HG02610 (cell line): ENCODE results near the gene SCN4A.
"Not testable (repeated sequence)": the region's sequence is repeated elsewhere in the genome, so short reads cannot be mapped to it uniquely, and the experiment has no call there.

Experiments used
- ATAC-seq: cut with Tn5 transposase; IDR thresholded peaks from one replicate; pipeline ENCODE4 v1.9.1; 2021; ENCODE audit warnings: mild to moderate bottlenecking, moderate library complexity; ENCODE audit not compliant: unreplicated experiment

Gene SCN4A

DNA sequence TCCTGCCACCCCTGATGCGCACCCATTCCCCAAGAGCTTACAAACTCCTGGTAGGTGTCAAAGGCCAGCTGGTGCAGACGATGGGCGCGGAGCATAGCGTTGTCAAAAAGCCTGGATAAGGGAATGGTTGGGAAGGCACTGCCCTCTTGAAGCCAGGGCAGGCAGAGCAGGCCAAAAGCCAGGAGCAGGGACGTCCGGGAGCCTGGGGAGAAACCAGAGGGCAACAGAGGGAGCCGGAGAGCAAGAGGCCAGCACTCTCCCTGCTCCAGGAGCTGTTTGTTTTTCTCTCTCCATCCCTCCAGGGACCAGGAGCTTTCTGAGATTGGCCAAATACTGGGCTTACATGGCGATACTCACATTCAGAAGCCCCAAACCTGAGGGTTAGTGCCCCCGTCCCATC, 54.4 kb downstream of the SCN4A start:
- ATAC-seq: no peak

DNA sequence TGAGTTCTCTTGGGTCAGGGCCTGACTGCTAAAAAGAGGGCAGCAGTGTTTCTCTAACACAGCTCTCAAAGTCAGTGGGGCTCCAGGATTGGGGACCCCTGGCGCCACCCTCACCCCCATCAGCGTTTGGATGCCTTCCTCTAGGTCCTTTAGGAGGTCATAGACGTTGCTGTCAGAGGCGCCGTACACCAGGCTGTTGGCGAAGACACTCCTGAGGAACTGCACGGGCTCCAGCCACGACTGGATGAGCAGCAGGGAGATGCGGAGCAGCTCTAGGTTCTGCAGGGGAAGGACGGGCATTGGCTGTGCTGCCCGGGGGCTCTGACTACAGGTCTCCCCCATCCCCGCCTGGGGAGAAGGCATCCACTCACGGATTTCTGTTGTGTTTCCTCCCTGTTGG, 55.1 kb downstream of the SCN4A start:
- no peak for ATAC-seq

DNA sequence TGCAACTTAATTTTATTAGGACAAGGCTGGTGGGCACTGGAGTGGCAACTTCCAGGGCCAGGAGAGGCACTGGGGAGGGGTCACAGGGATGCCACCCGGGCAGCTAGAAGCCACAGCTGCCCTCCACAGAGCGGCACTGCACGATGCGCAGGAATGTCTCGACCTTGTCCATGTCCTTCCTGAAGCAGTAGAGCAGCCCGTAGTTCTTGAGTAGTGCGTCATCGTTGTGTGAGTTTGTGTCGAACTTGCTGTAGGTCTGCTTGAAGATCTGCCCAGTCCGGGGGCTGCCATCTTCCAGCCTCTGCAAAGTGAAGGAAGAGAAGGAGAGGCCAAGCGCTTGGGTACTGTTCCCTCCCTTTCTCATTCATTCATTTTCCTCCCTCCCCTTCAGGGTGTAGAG, 55.5 kb downstream of the SCN4A start:
- not testable (repeated sequence) for ATAC-seq

DNA sequence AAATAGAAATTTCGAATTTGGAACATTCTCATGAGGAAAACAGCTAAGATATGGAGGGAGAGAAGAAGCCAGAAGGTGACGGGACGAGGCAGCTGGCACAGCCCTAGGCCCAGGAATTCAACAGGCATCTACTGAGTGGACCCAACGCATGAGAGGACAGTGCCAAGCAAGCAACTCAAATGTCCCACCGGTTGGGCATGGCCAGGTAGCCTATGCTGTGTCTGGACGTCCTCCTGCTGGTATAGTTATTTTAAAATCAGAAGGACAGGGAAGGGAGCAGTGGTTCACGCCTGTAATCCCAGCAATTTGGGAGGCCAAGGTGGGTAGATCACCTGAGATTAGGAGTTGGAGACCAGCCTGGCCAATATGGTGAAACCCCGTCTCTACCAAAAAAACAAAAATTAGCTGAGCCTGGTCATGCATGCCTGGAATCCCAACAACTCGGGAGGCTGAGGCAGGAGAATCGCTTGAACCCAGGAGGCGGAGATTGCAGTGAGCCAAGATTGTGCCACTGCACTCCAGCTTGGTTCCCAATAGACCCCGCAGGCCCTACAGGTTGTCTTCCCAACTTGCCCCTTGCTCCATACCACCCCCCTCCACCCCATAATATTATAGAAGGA, 56.0 kb downstream of the SCN4A start:
- no peak for ATAC-seq

DNA sequence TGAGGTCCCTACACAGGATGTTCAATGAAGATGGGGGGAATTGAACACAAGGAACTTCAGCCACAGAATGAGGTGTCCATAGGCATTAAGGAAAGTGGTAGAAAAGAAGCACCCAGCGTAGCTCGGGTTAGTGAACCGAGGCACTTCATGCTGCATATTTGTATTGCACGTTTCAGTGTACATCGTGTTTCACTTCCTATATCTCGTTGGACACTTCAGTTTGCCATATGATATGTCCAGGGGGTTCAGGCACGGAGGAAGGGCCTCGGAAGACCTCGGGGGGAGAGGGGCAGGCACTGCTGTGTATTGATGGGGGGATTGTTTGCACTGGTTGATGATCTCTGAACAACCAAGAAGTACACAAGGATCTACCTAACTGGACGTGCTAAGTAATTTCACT, 57.0 kb downstream of the SCN4A start:
- ATAC-seq: peak; percentile 56

DNA sequence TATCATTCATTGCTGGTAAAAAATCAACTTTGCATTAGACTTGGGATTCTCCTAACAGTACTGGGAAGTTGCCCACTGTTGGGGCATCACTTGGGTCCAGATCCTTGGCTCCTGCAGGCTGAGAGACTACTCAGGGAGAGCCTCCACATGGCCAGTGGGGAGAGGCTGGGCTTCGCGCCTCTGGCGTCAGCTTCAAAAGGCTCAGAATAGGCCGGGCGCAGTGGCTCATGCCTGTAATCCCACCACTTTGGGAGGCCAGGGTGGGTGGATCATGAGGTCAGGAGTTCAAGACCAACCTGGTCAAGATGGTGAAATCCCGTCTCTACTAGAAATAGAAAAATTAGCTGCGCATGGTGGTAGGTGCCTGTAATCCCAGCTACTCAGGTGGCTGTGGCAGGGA, 58.2 kb downstream of the SCN4A start:
- ATAC-seq: no peak

DNA sequence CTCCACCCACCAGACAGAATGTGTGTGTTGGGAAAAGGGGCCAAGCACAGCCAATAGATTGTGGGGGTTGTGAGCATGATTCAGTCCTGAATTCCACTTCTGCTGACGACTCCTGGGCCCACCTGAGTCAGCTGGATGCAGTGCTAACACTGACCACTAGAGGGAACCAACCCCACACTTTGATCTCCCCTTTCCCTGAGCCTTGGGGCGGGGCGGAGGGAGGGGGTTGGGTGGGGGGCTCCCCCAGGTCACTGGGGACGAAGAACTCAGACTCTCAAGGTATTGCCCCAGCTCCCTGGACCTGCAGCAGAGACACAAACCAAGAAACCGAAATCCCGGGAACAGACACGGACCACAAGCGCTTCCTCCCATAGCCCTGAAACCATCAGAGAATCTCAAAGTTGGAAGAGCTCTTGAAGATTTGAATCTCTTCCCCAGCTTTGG, 61.0 kb downstream of the SCN4A start:
- no peak for ATAC-seq

DNA sequence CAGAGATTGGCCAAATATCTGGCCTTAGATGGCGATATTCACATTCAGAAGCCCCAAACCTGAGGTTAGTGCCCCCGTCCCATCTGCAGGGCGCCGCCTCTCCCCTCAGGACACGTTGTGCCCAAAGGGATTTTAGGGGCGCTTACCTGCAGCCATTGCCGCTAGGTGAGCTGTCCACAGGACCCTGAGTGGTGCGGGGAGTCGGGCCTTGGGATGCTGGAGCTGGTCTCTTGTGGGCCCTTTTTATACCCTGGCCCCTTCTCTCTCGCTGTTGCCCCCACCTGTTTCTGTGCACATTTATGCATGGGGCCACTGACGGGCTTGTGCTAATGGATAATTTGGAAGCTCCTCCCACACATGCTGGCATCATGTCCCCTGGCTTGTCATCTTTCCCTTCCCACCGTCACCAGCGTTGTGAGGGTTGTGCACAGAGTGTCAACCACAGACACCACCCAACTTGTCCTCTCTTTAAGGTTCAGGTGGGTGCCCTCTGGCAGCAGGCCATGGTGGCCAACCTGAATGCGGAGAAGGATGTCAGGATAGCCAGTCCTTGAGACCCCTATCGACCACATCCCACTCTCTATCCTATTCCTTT, 61.6 kb downstream of the SCN4A start, which contains the start of gene CSHL1:
CSHL1 (minus strand) TSS at position 218 of the 595 bp plus-strand sequence; CDS start at position 156, 62 bp downstream.
- ATAC-seq: no peak

DNA sequence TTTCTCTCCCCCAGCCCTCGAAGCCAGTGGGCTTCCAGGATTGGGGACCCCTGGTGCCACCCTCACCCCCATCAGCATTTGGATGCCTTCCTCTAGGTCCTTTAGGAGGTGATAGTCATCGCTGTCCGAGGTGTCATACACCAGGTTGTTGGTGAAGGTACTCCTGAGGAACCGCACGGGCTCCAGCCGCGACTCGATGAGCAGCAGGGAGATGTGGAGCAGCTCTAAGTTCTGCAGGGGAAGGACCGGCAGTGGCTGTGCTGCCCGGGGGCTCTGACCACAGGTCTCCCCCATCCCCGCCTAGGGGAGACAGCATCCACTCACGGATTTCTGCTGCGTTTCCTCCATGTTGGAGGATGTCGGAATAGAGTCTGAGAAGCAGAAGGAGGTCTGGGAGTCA, 62.6 kb downstream of the SCN4A start:
- ATAC-seq: no peak

DNA sequence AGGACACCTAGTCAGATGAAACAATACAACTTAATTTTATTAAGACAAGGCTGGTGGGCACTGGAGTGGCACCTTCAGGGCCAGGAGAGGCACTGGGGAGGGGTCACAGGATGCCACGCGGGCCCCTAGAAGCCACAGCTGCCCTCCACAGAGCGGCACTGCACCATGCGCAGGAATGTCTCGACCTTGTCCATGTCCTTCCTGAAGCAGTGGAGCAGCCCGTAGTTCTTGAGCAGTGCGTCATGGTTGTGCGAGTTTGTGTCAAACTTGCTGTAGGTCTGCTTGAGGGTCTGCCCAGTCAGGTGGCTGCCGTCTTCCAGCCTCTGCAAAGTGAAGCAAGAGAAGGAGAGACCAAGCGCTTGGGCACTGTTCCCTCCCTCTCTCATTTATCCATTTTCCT, 63.1 kb downstream of the SCN4A start:
- not testable (repeated sequence) for ATAC-seq

DNA sequence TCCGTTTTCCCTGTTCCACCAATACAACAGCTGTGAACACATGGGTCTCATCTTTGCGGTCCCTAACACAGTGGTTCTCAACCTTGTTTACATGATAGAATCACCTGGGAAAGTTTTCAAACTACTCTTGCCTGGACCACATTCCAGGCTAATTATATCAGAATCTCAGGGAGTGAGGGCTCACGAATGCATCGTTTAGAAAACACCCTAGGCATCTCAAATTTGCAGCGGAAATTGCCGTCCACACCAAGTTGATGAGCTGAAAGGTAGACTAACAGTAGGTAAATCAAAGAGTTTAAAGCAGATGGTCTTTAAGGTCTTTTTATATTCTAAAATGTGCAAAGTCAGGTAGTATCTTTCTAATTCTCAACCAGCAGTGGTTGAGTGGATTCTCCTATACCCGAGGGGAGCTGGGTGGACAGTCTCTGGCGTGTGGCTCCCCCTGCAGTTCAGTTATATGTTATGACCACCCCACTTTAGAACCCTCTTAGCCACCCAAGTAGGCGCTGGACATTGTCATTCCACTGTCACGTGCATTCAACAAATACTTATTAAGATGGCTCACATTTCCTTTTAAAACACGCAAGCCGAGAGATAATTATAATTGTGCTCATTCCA, 65.4 kb downstream of the SCN4A start:
- not testable (repeated sequence) for ATAC-seq

DNA sequence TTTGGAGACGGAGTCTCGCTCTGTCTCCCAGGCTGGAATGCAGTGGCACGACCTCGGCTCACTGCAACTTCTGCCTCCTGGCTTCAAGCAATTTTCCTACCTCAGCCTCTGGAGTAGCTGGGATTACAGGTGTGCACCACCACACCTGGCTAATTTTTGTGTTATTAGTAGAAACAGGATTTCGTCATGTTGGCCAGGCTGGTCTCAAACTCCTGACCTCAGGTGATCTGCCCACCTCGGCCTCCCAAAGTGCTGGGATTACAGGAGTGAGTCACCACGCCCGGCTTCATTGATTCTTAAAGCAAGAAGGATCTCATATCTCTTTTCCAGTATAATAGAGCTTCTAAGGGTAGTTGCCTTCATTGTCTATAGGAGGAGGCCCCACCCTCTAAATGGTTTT, 67.9 kb downstream of the SCN4A start:
- ATAC-seq: not testable (repeated sequence)

DNA sequence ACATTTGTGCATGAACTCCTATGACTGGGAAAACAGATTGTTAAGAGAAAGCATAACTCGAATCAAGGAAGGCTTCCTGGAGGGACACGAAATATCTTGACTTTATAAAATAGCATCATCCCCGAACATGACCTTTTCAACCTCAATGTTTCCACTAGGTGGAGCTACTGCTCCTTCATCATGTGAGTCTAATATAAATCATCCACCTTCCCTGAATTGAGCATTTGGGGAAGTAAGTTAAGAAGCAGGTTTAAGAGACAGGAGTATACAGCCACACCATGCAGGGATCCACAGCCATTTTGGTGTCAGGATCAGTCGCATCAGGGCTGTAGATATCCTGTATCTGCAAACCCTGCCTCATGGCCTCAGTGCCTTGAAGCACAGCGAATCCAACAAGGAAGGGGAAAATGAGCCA, 68.9 kb downstream of the SCN4A start:
- ATAC-seq: not testable (repeated sequence)

DNA sequence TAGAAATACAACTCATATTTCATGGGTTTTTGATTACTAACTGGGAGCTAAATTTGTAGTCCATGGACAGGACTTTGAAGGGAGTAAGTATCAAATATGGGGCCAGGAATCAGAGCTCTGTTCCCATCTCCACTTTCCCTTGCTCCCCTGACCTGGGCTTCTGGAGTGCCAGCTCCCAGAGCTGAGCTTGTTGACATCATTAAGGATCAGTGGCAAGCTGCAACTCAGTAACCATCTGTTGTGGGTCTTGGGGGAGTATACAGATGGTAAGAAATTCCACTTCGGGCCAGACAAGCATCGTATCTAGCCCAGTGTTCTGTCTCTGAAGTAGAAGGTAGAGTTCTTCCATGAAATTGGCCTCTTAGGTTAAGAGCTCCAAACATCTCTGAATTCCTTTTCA, 70.7 kb downstream of the SCN4A start:
- not testable (repeated sequence) for ATAC-seq

DNA sequence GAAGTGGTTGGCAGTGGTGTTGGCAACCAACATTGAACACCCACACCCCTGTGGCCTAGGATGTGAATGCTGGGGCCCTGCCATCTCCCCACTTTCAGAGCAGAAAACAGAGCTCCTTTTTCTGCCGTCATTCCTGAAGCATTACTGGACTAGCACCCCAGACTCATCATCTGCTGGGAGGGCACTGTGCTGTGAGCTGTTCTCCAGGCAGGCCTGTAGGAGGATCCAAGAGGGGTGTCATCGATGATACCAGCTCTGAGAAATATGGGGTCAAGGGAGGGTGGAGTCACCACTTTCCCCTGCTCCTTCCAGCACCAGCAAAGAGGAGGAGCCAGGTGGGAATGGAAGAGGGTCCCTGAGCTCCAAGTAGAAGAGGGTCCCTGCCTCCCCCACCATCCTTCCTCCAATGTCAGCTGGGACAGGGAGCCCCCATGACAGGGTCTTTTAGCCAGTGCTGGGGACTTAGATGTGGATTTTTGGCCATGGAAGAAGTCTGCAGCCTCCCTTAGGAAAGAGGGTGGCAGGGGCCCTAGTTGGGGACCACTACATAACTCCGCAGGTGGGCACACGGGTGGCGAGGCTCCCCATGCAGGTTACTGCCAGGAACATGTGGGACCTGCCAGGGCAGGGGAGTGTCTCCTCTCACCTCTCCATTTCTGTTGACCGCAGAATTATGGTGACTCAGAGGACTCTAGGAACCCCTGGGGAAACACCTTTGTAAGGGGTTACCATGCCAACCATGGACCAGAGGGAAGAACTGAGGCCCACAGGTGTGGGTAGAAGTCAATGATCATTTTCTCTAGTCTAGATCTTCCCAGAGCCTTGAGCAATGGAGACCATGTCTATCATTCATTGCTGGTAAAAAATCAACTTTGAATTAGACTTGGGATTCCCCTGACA, 73.6 kb downstream of the SCN4A start:
- not testable (repeated sequence) for ATAC-seq

DNA sequence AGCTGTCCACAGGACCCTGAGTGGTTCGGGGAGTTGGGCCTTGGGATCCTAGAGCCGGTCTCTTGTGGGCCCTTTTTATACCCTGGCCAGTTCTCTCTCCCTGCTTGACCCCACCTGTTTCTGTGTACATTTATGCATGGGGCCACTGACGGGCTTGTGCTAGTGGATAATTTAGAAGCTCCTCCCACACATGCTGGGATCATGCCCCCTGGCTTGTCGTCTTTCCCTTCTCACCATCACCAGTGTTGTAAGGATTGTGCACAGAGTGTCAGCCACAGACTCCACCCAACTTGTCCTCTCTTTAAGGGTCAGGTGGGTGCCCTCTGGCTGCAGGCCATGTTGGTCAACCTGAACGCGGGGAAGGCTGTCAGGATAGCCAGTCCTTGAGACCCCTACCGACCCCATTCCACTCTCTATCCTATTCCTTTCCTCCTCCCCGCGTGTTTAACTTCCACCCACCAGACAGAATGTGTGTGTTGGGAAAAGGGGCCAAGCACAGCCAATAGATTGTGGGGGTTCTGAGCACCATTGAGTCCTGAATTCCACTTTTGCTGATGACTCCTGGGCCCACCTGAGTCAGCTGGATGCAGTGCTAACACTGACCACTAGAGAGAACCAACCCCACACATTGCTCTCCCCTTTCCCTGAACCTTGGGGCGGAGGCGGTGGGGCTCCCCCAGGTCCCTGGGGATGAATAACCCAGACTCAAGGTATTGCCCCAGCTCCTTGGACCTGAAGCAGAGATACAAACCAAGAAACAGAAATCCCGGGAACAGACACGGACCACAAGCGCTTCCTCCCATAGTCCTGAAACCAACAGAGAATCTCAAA, 76.0 kb downstream of the SCN4A start, which contains the start of gene CSH1:
CSH1 (minus strand) TSS at position 51 of the 831 bp plus-strand sequence. CDS start 63 bp downstream, outside the sequence.
- not testable (repeated sequence) for ATAC-seq

DNA sequence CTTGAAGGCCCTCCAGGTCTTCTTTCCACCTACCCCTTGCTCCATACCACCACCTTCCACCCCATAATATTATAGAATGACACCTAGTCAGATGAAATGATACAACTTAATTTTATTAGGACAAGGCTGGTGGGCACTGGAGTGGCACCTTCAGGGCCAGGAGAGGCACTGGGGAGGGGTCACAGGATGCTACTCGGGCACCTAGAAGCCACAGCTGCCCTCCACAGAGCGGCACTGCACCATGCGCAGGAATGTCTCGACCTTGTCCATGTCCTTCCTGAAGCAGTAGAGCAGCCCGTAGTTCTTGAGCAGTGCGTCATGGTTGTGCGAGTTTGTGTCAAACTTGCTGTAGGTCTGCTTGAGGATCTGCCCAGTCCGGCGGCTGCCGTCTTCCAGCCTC, 77.9 kb downstream of the SCN4A start:
- not testable (repeated sequence) for ATAC-seq

DNA sequence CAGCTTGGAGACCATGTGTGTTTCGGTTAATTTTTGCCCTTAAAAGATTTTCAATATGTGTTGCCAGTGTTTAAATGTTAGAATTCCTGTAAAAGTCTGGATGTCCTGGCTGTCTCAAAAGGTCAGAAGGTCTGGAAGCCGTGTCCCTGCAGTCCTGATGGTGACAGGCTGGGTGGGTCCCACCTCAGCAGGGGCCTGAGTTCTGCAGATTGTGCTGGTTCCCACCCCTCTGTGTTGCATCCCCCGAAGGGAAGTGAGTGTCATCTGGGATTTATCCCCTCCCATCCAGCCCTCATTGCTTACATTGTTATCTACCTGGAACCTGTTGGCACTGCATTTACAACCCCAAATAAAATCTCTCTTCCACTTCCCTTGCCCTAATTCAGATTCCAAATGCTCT, 78.7 kb downstream of the SCN4A start:
- ATAC-seq: not testable (repeated sequence)

DNA sequence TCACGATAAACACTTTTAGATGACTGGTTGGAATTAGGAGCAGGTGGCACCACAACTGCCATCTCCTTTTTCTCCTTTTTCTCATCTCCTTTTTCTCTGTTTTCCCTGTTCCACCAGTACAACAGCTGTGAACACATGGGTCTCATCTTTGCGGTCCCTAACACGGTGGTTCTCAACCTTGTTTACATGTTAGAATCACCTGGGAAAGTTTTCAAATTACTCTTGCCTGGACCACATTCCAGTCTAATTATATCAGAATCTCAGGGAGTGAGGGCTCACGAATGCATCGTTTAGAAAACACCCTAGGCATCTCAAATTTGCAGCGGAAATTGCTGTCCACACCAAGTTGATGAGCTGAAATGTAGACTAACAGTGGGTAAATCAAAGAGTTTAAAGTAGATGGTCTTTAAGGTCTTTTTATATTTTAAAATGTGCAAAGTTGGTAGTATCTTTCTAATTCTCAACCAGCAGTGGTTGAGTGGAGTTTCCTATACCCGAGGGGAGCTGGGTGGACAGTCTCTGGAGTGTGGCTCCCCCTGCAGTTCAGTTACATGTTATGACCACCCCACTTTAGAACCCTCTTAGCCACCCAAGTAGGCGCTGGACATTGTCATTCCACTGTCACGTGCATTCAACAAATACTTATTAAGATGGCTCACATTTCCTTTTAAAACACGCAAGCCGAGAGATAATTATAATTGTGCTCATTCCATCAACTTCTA, 80.2 kb downstream of the SCN4A start:
- not testable (repeated sequence) for ATAC-seq
